Activated B cell treated with CpG ODN at 0.5 μM for 24 hours (primary cell): Measurements from ENCODE around the gene SMCO1. TPM values are rescaled to one million over a fixed set of nuclear protein-coding genes. Genes with fewer than 3 reads are reported as not detected.
"Not testable (repeated sequence)": the region's sequence is repeated elsewhere in the genome, so short reads cannot be mapped to it uniquely, and the experiment has no call there.

Source experiments
- ATAC-seq: fragments of 200-7000 bp; cut with Tn5 transposase; one replicate; pipeline ENCODE4 v1.10.0; 2021; ENCODE audit warnings: low read depth, mild to moderate bottlenecking, moderate library complexity
- CTCF ChIA-PET: fragments of 350-600 bp; sonication (Branson Sonifier 250); formaldehyde crosslinking; loops from one replicate; lab custom pipeline; 2021; ENCODE audit warnings: antibody characterized with exemption; lab: Charles Lee
- POLR2A ChIA-PET: fragments of 350-600 bp; sonication (Branson Sonifier 250); formaldehyde crosslinking; loops from one replicate; lab custom pipeline; 2021; ENCODE audit warnings: antibody characterized with exemption; lab: Charles Lee
- DNase-seq: peaks from one replicate; pipeline ENCODE4 v3.0.0; 2022
- H3K27ac Mint-ChIP-seq: one replicate; pipeline ENCODE4 v1.8.0; 2020; ENCODE audit warnings: mixed read lengths
- H3K27me3 Mint-ChIP-seq: one replicate; pipeline ENCODE4 v1.8.0; 2021; ENCODE audit warnings: mixed read lengths
- H3K36me3 Mint-ChIP-seq: one replicate; pipeline ENCODE4 v1.8.0; 2021; ENCODE audit warnings: low read depth, mixed read lengths
- H3K4me1 Mint-ChIP-seq: one replicate; pipeline ENCODE4 v1.8.0; 2021; ENCODE audit warnings: mixed read lengths
- H3K4me3 Mint-ChIP-seq: one replicate; pipeline ENCODE4 v1.8.0; 2020; ENCODE audit warnings: mild to moderate bottlenecking, mixed read lengths
- H3K9me3 Mint-ChIP-seq: one replicate; pipeline ENCODE4 v1.8.0; 2020; ENCODE audit warnings: mixed read lengths
- intact Hi-C: fragments of 100-400 bp; cut with micrococcal nuclease; formaldehyde crosslinking; loops from one replicate; pipeline ENCODE4 v1.15.1; 2024
- total RNA-seq: library from RNA; stranded (reverse); gene quantifications from 2 replicates; pipeline ENCODE4 v1.2.3, GENCODE V29; 2022
- TF ChIP-seq, protein P1 (sequence below): fragments of 200-600 bp; IDR thresholded peaks from one replicate; pipeline ENCODE4 v1.8.0; 2022; ENCODE audit warnings: antibody characterized with exemption, mild to moderate bottlenecking

The SMCO1 gene
- total RNA-seq, 1 donor from 2014 or later: not detected

DNA sequence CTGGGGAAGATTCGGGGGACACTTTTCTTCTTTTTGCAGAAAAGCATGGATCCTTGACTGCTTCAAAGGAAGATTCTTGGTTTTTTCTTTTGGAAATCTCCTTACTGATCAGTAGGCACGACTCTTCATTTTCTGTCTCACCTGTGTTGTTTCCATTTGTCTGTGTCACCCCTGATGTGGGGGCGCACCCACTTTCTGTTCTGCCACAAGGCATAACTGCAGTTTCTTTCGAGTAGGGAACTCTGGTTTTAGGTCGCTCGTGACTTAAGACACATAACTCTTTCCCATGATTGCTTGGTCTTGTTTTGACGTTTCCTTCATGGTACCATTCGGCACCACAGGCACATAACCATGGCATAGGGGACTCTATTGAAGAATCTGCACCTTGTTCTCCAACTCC, 42.9 kb downstream of the SMCO1 start:
- H3K27ac Mint-ChIP-seq: no peak overlapping the region
- no peak for ATAC-seq
- no peak overlapping the region for H3K4me3 Mint-ChIP-seq
- intact Hi-C loops: no loop called here
- no peaks in the 10 kb centered on the region for H3K27me3 Mint-ChIP-seq
- ChIA-PET CTCF (no interaction called here), POLR2A (no interaction called here)
- TF ChIP-seq, protein P1, sequence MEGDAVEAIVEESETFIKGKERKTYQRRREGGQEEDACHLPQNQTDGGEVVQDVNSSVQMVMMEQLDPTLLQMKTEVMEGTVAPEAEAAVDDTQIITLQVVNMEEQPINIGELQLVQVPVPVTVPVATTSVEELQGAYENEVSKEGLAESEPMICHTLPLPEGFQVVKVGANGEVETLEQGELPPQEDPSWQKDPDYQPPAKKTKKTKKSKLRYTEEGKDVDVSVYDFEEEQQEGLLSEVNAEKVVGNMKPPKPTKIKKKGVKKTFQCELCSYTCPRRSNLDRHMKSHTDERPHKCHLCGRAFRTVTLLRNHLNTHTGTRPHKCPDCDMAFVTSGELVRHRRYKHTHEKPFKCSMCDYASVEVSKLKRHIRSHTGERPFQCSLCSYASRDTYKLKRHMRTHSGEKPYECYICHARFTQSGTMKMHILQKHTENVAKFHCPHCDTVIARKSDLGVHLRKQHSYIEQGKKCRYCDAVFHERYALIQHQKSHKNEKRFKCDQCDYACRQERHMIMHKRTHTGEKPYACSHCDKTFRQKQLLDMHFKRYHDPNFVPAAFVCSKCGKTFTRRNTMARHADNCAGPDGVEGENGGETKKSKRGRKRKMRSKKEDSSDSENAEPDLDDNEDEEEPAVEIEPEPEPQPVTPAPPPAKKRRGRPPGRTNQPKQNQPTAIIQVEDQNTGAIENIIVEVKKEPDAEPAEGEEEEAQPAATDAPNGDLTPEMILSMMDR: no peak
- H3K4me1 Mint-ChIP-seq: no peaks in the 10 kb centered on the region
- peaks cover 65% of the 10 kb centered on the region for H3K36me3 Mint-ChIP-seq
- no peaks in the 10 kb centered on the region for H3K9me3 Mint-ChIP-seq
- DNase-seq: no peak

DNA sequence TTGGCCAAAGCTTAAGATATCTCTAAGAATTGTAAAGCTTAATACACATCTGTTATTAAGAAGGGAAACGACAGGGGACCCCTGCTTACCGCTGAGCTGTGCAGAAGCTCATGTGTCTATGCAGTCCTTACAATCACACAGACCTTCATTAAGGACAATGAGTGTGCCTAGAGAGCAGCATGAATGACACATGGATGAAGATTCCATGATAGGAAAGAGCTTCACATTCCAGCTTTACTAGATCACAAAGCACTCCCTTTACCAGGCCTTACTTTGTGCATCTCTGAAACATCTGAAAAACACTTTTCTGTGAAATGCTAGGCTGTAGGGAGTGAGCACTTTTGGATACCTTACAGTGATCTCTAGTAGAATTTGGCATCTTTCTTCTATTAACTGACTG, 43.6 kb downstream of the SMCO1 start:
- ChIA-PET POLR2A (no interaction called here), CTCF (interaction anchor here (0.8 kb wide), 1 partner anchor 218 kb away, joined by 3 read pairs; no protein-coding TSS in a partner anchor)
- DNase-seq: no peak
- Mint-ChIP-seq H3K4me3 (no peak overlapping the region), H3K36me3 (peaks cover 59% of the 10 kb centered on the region), H3K27ac (no peak overlapping the region), H3K27me3 (no peaks in the 10 kb centered on the region), H3K4me1 (no peaks in the 10 kb centered on the region), H3K9me3 (no peaks in the 10 kb centered on the region)
- ATAC-seq: no peak
- TF ChIP-seq, protein P1: no peak
- intact Hi-C loops: no loop called here

DNA sequence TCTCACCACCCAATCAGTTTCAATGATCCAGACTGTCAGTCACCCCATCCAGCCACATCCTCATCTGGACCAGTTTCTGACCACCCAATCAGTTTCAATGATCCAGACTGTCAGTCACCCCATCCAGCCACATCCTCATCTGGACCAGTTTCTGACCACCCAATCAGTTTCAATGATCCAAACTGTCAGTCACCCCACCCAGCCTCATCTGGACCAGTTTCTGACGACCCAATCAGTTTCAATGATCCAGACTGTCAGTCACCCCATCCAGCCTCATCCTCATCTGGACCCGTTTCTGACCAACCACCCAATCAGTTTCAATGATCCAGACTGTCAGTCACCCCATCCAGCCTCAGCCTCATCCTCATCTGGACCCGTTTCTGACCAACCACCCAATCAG, 45.0 kb downstream of the SMCO1 start:
- H3K27me3 Mint-ChIP-seq, POLR2A ChIA-PET, DNase-seq, H3K27ac Mint-ChIP-seq, H3K4me1 Mint-ChIP-seq, CTCF ChIA-PET, intact Hi-C loops, ATAC-seq, H3K9me3 Mint-ChIP-seq, H3K4me3 Mint-ChIP-seq: not testable (repeated sequence)
- peaks cover 56% of the 10 kb centered on the region for H3K36me3 Mint-ChIP-seq

DNA sequence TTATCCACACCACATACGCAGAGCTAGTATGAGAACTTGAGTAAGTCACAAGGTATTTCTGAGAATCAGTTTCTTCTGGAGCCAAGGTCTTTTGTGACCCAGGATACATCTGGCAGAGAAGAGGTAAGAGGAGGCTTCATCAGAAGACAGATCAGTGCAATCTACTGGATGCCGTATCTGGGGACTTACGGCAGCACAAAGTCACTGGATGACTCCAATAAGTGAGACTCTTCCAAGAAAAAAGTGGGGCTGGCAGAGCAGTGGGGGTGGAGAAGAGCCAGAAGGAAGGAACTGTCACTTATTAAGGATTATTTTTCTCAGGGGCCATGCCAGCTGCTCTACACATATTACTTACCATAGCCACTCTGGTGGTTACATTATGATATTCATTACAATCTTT, 51.3 kb downstream of the SMCO1 start:
- DNase-seq (no peak), ATAC-seq (no peak)
- TF ChIP-seq, protein P1: no peak
- Mint-ChIP-seq H3K4me1 (no peaks in the 10 kb centered on the region), H3K9me3 (peaks cover 4% of the 10 kb centered on the region), H3K36me3 (peaks cover 7% of the 10 kb centered on the region), H3K27ac (no peak overlapping the region), H3K27me3 (no peaks in the 10 kb centered on the region), H3K4me3 (no peak overlapping the region)
- intact Hi-C loops: no loop called here
- ChIA-PET POLR2A (no interaction called here), CTCF (no interaction called here)

DNA sequence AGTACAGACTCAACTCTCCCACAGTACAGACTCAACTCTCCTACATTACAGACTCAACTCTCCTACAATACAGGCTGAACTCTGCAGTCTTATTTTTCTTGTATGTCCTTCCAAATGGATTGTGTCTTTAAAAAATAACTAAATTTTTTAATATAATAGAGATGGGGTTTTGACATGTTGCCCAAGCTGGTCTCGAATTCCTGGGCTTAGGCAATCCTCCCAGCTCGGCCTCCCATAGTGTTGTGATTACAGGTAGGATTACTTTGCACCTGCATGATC, 51.7 kb downstream of the SMCO1 start:
- H3K27ac Mint-ChIP-seq: no peak overlapping the region
- H3K36me3 Mint-ChIP-seq: peaks cover 5% of the 10 kb centered on the region
- ChIA-PET POLR2A (interaction anchor here (0.6 kb wide), 1 partner anchor 1279 kb away, joined by 3 read pairs; no protein-coding TSS in a partner anchor), CTCF (no interaction called here)
- H3K4me1 Mint-ChIP-seq: no peaks in the 10 kb centered on the region
- H3K27me3 Mint-ChIP-seq: no peaks in the 10 kb centered on the region
- H3K9me3 Mint-ChIP-seq: peaks cover 4% of the 10 kb centered on the region
- H3K4me3 Mint-ChIP-seq: no peak overlapping the region
- DNase-seq (no peak), ATAC-seq (no peak)
- intact Hi-C loops: no loop called here
- TF ChIP-seq, protein P1: no peak

DNA sequence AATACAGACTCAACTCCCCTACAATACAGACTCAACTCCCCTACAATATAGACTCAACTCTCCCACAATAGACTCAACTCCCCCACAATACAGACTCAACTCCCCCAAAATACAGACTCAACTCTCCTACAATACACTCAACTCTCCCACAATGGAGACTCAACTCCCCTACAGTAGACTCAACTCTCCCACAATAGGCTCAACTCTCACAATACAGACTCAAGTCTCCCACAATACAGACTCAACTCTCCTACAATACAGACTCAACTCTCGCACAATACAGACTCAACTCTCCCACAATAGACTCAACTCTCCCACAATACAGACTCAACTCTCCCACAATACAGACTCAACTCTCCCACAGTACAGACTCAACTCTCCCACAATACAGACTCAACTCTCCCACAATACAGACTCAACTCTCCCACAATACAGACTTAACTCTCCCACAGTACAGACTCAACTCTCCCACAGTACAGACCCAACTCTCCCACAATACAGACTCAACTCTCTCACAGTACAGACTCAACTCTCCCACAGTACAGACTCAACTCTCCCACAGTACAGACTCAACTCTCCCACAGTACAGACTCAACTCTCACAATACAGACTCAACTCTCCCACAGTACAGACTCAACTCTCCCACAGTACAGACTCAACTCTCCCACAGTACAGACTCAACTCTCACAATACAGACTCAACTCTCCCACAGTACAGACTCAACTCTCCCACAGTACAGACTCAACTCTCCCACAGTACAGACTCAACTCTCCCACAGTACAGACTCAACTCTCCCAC, 52.3 kb downstream of the SMCO1 start:
- H3K27ac Mint-ChIP-seq, ATAC-seq, H3K4me3 Mint-ChIP-seq, H3K27me3 Mint-ChIP-seq, intact Hi-C loops, DNase-seq, H3K9me3 Mint-ChIP-seq, CTCF ChIA-PET, H3K4me1 Mint-ChIP-seq, H3K36me3 Mint-ChIP-seq: not testable (repeated sequence)
- POLR2A ChIA-PET: interaction anchor here (0.6 kb wide), 1 partner anchor 1280 kb away, joined by 3 read pairs; no protein-coding TSS in a partner anchor
